Astrocyte (in vitro differentiated cells and primary cell): ENCODE measurements around the gene RNF223. TPM values are rescaled to one million over a fixed set of nuclear protein-coding genes. Genes with fewer than 3 reads are reported as not detected.
A peak's percentile ranks its signal among the peaks of the same experiment; 100 is the strongest.

Source experiments
- DNase-seq: peaks from one replicate; pipeline ENCODE4 v3.0.0-alpha.2; 2010; ENCODE audit warnings: low read depth
- FAIRE-seq: peaks from 2 replicates; lab custom pipeline; 2011; peaks lifted over from hg19 to GRCh38; lab: Jason Lieb, UNC
- H2AFZ ChIP-seq: 2 replicates; pipeline ENCODE4 v1.6.0; 2012; ENCODE audit warnings: low read depth, low read length, inconsistent platforms
- H3K27ac ChIP-seq: 2 replicates; pipeline ENCODE4 v1.5.1; 2011; ENCODE audit warnings: low read depth, low read length, inconsistent platforms
- H3K27me3 ChIP-seq: 2 replicates; pipeline ENCODE4 v1.6.0; 2011; ENCODE audit warnings: low read length, inconsistent platforms; ENCODE audit not compliant: insufficient read depth
- H3K36me3 ChIP-seq: 2 replicates; pipeline ENCODE4 v1.5.1; 2011; ENCODE audit warnings: low read length, inconsistent platforms; ENCODE audit not compliant: insufficient read depth
- H3K4me1 ChIP-seq: 2 replicates; pipeline ENCODE4 v1.5.1; 2011; ENCODE audit warnings: low read length, inconsistent platforms; ENCODE audit not compliant: insufficient read depth
- H3K4me2 ChIP-seq: 2 replicates; pipeline ENCODE4 v1.6.0; 2012; ENCODE audit warnings: low read length, inconsistent platforms
- H3K4me3 ChIP-seq: 2 replicates; pipeline ENCODE4 v1.5.1; 2011; ENCODE audit warnings: low read depth, mild to moderate bottlenecking, low read length, inconsistent platforms; ENCODE audit not compliant: insufficient read depth
- H3K79me2 ChIP-seq: 2 replicates; pipeline ENCODE4 v1.6.0; 2012; ENCODE audit warnings: mild to moderate bottlenecking, low read length, inconsistent platforms; ENCODE audit not compliant: insufficient read depth
- H3K9ac ChIP-seq: 2 replicates; pipeline ENCODE4 v1.6.0; 2012; ENCODE audit warnings: mild to moderate bottlenecking, low read length, inconsistent platforms
- H3K9me3 ChIP-seq: 2 replicates; pipeline ENCODE4 v1.5.1; 2012; ENCODE audit warnings: low read depth, mild to moderate bottlenecking, low read length, inconsistent platforms; ENCODE audit not compliant: insufficient read depth
- H4K20me1 ChIP-seq: 2 replicates; pipeline ENCODE4 v1.6.0; 2012; ENCODE audit warnings: low read length, inconsistent platforms; ENCODE audit not compliant: insufficient read depth
- H3K27ac Mint-ChIP-seq: one replicate; pipeline ENCODE4 v1.8.0; 2021; ENCODE audit warnings: mild to moderate bottlenecking, mixed read lengths; ENCODE audit not compliant: unreplicated experiment
- H3K27me3 Mint-ChIP-seq: one replicate; pipeline ENCODE4 v1.8.0; 2021; ENCODE audit warnings: low read depth, mixed read lengths; ENCODE audit not compliant: unreplicated experiment
- H3K36me3 Mint-ChIP-seq: one replicate; pipeline ENCODE4 v1.8.0; 2021; ENCODE audit warnings: low read depth, mixed read lengths; ENCODE audit not compliant: unreplicated experiment
- H3K4me1 Mint-ChIP-seq: one replicate; pipeline ENCODE4 v1.8.0; 2021; ENCODE audit warnings: low read depth, mixed read lengths; ENCODE audit not compliant: unreplicated experiment
- H3K4me3 Mint-ChIP-seq: one replicate; pipeline ENCODE4 v1.8.0; 2021; ENCODE audit warnings: mild to moderate bottlenecking, moderate library complexity, mixed read lengths; ENCODE audit not compliant: unreplicated experiment
- H3K9me3 Mint-ChIP-seq: one replicate; pipeline ENCODE4 v1.8.0; 2021; ENCODE audit warnings: mild to moderate bottlenecking, mixed read lengths; ENCODE audit not compliant: unreplicated experiment
- CTCF ChIP-seq: IDR thresholded peaks from 2 replicates; pipeline ENCODE4 v1.5.1; 2011; ENCODE audit warnings: low read depth, mild to moderate bottlenecking, inconsistent platforms, low read length, moderate library complexity; ENCODE audit not compliant: insufficient read depth
- EZH2 ChIP-seq: IDR thresholded peaks from 2 replicates; pipeline ENCODE4 v1.6.1; 2012; ENCODE audit warnings: mild to moderate bottlenecking, low read length, inconsistent platforms; ENCODE audit not compliant: insufficient read depth
- total RNA-seq: library from RNA; stranded (reverse); gene quantifications from 2 replicates; pipeline ENCODE4 v1.2.1, GENCODE V29; 2021

The RNF223 gene
- total RNA-seq, 1 donor from 2014 or later: 0.18 TPM

- no peak for FAIRE-seq
Measured at GRCh38 chr1:1063945-1064831, 9.9 kb downstream of the RNF223 start.

GRCh38 chr1:1063261-1063944 is 10.7 kb downstream of the RNF223 start:
- Mint-ChIP-seq H3K4me1 (peaks cover 6% of the 10 kb centered on the region), H3K36me3 (peaks cover 2% of the 10 kb centered on the region), H3K27ac (no peak overlapping the region), H3K4me3 (no peak overlapping the region), H3K9me3 (no peaks in the 10 kb centered on the region), H3K27me3 (peaks cover 4% of the 10 kb centered on the region)
- H3K4me1 ChIP-seq: peaks cover 29% of the 10 kb centered on the region
- H3K27me3 ChIP-seq: no peaks in the 10 kb centered on the region
- no peak overlapping the region for H3K4me3 ChIP-seq
- H3K79me2 ChIP-seq: no peaks in the 10 kb centered on the region
- H3K9ac ChIP-seq: peak overlapping the region; percentile 74
- TF ChIP-seq CTCF: no peak
- no peak for TF ChIP-seq EZH2
- peak overlapping the region; percentile 79 for H3K4me2 ChIP-seq
- no peaks in the 10 kb centered on the region for H3K9me3 ChIP-seq
- peak overlapping the region; percentile 75 for H3K27ac ChIP-seq
- FAIRE-seq (no peak), DNase-seq (no peak)
- H3K36me3 ChIP-seq: no peaks in the 10 kb centered on the region
- peaks cover 8% of the 10 kb centered on the region for H4K20me1 ChIP-seq
- H2AFZ ChIP-seq: no peak overlapping the region

More at GRCh38 chr1:1063945-1064831, 9.9 kb downstream of the RNF223 start:
- Histone ChIP-seq H3K9ac (peak overlapping the region; percentile 74), H3K4me2 (peak overlapping the region; percentile 79), H3K4me3 (no peak overlapping the region), H3K4me1 (peaks cover 32% of the 10 kb centered on the region), H3K36me3 (no peaks in the 10 kb centered on the region), H4K20me1 (peaks cover 4% of the 10 kb centered on the region), H3K27me3 (no peaks in the 10 kb centered on the region), H3K79me2 (no peaks in the 10 kb centered on the region), H2AFZ (no peak overlapping the region), H3K27ac (peak overlapping the region; percentile 75), H3K9me3 (no peaks in the 10 kb centered on the region)
- H3K36me3 Mint-ChIP-seq: peaks cover 2% of the 10 kb centered on the region
- H3K9me3 Mint-ChIP-seq: no peaks in the 10 kb centered on the region
- H3K4me3 Mint-ChIP-seq: no peak overlapping the region
- no peak for TF ChIP-seq EZH2
- peak; percentile 41 for TF ChIP-seq CTCF
- peaks cover 4% of the 10 kb centered on the region for H3K27me3 Mint-ChIP-seq
- peak; percentile 80 for DNase-seq
- peaks cover 5% of the 10 kb centered on the region for H3K4me1 Mint-ChIP-seq
- H3K27ac Mint-ChIP-seq: no peak overlapping the region
